Choroid plexus epithelial cell (primary cell): ENCODE results near the gene LY6G6C.

Experiments used
- DNase-seq: peaks from one replicate; pipeline ENCODE4 v3.0.0-alpha.2; 2010; ENCODE audit warnings: low read depth
- H3K4me3 ChIP-seq: 2 replicates; pipeline ENCODE4 v1.5.1; 2011; ENCODE audit warnings: low read depth, mild to moderate bottlenecking, control low read depth, low read length, moderate library complexity
- TF ChIP-seq, protein P1 (sequence below): conservative IDR thresholded peaks from 2 replicates; pipeline ENCODE4 v1.5.1; 2011; ENCODE audit warnings: low read depth, mild to moderate bottlenecking, control low read depth, inconsistent platforms, low read length, moderate library complexity

The LY6G6C gene

DNA sequence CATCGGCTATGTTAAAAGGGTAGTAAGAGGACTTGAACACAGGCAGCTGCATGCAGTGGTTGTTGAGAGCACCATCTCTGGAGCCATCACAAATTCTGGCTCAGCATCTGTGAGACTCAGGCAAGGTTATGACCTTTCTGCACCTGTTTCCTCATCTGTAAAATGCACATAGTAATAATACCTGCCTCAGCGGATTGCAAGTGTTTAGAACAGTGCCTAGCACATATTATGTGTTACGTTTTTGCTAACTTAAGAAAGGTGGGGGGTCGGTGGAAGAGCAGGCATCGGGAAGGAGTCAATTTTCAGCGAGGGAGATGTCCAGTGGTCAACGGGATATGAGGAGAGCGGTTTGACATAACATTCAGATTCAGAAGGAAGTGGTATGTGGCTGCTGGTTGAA is 43.6 kb downstream of the LY6G6C start:
- TF ChIP-seq, protein P1, sequence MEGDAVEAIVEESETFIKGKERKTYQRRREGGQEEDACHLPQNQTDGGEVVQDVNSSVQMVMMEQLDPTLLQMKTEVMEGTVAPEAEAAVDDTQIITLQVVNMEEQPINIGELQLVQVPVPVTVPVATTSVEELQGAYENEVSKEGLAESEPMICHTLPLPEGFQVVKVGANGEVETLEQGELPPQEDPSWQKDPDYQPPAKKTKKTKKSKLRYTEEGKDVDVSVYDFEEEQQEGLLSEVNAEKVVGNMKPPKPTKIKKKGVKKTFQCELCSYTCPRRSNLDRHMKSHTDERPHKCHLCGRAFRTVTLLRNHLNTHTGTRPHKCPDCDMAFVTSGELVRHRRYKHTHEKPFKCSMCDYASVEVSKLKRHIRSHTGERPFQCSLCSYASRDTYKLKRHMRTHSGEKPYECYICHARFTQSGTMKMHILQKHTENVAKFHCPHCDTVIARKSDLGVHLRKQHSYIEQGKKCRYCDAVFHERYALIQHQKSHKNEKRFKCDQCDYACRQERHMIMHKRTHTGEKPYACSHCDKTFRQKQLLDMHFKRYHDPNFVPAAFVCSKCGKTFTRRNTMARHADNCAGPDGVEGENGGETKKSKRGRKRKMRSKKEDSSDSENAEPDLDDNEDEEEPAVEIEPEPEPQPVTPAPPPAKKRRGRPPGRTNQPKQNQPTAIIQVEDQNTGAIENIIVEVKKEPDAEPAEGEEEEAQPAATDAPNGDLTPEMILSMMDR = no peak
- no peak for DNase-seq
- H3K4me3 ChIP-seq = no peak overlapping the region

DNA sequence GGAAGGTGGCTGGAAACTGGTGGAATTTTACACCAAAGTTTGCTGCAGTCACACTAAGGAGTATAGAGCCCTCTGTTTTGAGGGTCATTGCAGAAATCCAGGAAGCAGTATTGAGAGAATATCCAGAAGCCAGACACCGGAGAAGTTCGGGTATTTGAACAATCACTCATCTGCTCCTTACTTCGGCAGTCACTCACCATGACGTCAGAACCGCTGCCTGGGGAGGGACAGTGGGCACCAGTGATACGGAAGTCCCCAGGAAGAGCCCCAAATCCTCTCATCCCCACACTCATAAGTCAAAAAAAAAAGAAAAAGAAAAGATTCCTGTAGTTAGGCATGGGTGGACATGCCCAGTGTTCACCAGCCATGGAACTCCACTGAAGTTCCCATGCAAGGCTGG is 44.6 kb downstream of the LY6G6C start:
- TF ChIP-seq, protein P1 = no peak
- H3K4me3 ChIP-seq = no peak overlapping the region
- DNase-seq = no peak

DNA sequence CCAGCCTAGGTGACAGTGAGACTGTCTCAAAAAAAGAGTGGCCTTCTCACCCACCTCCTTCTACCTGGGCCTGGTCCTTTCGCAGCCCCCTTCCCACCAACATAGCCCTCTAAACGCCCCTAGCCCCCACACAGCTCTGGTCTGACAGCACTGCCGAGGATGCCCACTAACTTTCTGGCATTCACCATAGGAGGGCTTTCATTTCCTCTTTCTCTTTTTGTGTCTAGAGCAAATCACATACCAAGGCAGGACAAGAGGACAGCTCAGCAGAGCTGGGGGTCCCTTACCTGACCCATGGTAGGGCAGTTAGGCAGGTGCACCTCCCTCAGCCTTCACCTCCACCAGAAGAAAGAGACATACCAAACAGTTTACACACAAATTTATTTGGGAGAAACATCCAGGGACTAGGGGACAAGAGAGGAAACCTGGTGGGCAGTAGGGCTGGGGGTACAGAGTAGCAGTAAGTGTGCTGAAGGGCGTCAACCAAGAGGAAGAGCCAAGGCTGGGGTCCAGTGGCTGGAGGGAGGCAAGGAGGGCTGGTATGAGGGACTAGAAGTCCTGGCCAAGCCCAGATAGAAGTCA is 45.1 kb downstream of the LY6G6C start:
- DNase-seq = no peak
- TF ChIP-seq, protein P1 = no peak
- H3K4me3 ChIP-seq = no peak overlapping the region

DNA sequence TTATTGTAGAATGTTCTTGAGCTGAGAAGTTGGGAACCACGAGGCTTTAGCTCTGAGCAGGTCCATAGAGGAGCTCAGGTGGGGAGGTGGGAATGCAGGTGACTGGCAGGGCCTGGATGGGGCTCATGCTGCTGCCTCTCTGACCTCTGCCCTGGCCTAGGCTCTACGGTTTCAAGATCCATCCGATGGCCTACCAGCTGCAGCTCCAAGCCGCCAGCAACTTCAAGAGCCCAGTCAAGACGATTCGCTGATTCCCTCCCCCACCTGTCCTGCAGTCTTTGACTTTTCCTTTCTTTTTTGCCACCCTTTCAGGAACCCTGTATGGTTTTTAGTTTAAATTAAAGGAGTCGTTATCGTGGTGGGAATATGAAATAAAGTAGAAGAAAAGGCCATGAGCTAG is 51.9 kb downstream of the LY6G6C start, which contains the start of gene LY6G5B:
TSS of gene LY6G5B (plus strand) at position 301 of the 400 bp plus-strand sequence. CDS start 975 bp downstream, outside the sequence.
- TF ChIP-seq, protein P1 = no peak
- no peak within 1 kb of the TSS for H3K4me3 ChIP-seq
- no peak for DNase-seq
